ENCODE results near the gene C1orf210.

The C1orf210 gene

DNA sequence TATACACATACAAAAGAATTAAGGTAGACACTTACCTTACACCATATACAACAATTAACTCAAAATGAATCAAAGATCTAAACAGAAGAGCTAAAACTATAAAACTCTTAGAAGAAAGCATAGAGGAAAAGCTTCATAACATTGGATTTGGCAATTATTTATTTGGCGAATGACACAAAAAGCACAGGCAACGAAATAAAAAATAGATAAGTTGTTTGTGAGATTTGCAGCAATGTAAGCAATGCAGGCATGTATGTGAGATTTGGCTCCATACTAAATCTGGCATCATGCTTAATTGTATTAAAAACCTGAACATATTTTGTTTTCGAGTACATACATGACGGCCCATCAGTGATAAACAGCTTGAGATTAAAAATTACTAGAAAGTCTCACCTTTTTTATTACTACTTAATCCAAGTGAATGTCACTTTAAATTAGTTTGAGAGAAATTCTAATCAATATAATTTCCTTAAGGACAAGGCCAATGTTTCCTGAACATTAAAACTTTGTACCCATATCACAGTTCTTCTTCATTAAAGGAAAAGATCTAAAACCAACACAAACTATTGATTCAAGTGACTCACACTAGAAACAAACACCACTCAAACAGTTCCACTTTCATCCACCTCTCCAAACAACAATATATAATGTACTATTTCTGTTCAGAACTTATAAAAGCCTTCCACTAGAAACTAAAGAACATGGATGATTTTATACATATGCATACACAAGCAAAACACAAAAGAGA, 38.7 kb downstream of the C1orf210 start:
- no peak for DNase-seq

DNA sequence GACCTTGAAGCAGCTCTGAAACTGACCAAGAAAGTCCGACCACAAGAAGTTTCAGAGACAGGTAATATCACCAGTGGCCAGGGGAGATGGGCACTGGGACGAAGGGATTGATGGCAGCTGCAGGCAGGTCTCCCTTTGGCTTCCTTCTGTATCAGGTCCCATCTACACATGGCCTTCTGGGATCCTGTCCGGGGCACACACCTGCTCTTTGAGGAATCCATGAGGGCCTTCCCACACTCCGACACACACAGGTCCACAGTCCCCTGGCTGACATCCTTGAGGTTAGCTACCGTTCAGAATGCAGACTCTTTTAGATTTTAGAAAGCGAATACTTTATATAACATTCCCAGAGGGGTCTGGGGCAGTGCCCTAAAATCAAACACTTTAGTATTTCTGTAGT, 42.1 kb downstream of the C1orf210 start:
- no peak for DNase-seq

DNA sequence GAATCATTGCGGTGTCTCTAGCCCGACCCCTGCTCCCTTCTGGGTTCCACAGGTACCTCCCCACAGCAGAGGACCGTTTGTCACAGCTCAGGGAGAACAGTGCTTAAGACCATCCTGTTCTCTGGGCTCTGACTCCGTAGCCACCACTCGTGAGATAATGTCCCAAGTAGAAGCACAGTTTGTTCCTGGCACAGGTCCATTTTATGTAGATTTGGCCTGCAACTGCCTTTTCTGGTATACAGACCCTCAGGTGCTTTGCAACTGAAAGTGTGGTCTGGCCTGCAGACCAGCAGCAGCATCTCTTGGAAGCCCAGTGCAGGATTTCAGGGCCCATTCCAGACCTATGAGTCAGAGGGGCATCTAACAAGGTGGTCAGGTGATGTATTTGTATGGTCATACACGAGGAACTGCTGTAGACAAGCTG, 44.0 kb downstream of the C1orf210 start:
- no peak for DNase-seq

DNA sequence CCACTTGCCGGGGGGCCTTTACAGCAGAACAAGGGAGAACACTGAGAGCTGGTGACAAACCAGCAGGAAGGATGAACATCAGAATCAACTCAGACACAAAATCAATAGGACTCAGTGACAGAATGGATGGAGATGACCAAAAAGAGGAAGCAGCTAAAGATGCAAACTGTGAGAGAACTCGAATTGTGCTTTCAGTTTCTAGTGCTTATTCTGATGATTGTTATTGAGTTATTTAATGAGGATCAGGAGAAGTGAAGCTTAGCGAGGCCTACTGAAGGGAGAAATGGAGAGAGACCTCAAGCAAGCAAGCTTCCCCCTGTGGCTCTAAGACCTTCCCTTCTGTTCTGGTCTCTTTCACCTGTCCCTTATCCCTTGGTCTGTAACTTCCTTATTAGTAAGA, 45.9 kb downstream of the C1orf210 start:
- no peak for DNase-seq

GRCh38 chr1:43238991-43239469, 46.4 kb downstream of the C1orf210 start:
- no peak for DNase-seq

GRCh38 chr1:43238085-43238484, 47.3 kb downstream of the C1orf210 start:
- peak; percentile 34 for DNase-seq

- no peak for DNase-seq
These were observed 48.3 kb downstream of the C1orf210 start for GRCh38 chr1:43237121-43237520.

DNA sequence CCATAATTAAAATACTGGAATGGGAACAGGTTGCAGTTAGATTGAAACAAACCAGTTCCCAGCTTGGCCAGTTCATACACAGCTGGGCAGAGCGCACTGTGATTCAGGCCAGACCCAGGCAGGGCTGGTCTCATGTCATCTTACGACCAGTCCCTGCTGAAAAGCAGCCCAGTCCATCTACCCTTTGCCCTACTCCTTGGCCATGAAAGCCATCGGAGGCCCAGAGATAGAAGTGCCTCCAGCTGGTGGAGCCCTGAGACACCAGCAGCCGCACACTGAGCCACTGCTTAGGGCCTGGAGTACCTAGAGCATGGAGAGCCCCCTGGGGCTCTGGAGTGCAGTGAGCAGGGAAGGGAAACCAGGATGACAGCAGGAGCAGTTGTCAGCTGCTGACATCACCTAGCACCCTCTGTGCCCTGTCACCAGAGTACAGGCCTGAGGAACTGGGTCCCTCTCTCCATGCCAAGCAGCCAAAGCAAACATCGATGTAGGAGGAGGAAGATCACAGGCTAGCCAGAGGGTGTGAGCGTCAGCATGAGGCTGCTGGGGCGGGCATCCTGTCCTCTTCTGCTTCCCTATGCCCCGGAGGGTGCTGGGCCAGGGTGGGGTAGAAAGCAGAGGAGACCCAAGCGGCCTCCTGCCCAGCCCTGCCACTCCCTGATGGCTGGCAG, 49.8 kb downstream of the C1orf210 start:
- DNase-seq, result no peak

- DNase-seq, result no peak
These were observed 50.3 kb downstream of the C1orf210 start for GRCh38 chr1:43235040-43235439.

- no peak for DNase-seq
These were observed 51.1 kb downstream of the C1orf210 start for GRCh38 chr1:43234267-43234666.

GRCh38 chr1:43233631-43234030, 51.8 kb downstream of the C1orf210 start:
- DNase-seq, result no peak

- DNase-seq, result no peak
These were observed 52.9 kb downstream of the C1orf210 start for GRCh38 chr1:43232482-43232881.

GRCh38 chr1:43232074-43232473, 53.3 kb downstream of the C1orf210 start:
- DNase-seq, result no peak

All from NCI-H1105 (cell line).